ENCODE results near the gene CCSAP.

The CCSAP gene

DNA sequence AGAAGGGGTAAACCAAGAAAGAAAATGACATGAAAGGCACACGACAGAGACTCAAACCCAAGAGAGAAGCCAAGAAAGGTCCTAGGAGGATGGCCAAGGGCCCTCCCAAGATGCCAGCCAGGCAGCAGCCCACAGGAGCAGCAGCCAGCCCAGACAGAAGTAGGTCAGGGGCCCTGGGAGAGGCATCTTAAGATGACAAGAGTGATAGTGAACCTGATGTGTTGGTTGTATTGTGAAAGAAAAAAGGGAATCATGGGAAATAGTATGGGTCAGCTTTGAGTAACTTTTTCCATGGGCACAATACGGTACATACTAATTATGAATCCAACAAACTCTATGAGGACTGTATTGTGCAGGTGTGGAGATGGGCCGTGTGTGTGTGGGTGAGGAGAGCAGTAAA, 3.3 kb downstream of the CCSAP start:
- Histone ChIP-seq H3K27me3 (ENCODE audit: control insufficient read depth, low read length) (no peaks in the 10 kb centered on the region), H3F3A (ENCODE audit: control insufficient read depth, insufficient read depth) (peaks cover 17% of the 10 kb centered on the region), H3K79me2 (ENCODE audit: control insufficient read depth, low read length) (peaks cover 72% of the 10 kb centered on the region), H4K20me1 (ENCODE audit: control insufficient read depth, insufficient read depth, low read depth, low read length) (0 out of 2 replicates have a peak, but pooled peaks cover 6% of the 10 kb centered on the region), H3K9me2 (replicated peaks; ENCODE audit: control insufficient read depth, low read length) (no peaks in the 10 kb centered on the region), H3K36me3 (ENCODE audit: control insufficient read depth, low read length) (peaks cover 17% of the 10 kb centered on the region), H3K4me2 (ENCODE audit: low read length) (peak overlapping the region; percentile 80), H3K4me1 (ENCODE audit: control insufficient read depth, low read length) (peaks cover 49% of the 10 kb centered on the region), H3K27ac (ENCODE audit: low read depth, low read length) (no peak overlapping the region), H3K4me3 (ENCODE audit: low read length) (peak overlapping the region; percentile 78), H3K9me3 (ENCODE audit: control insufficient read depth, insufficient read depth, low read length) (no peaks in the 10 kb centered on the region)
- TF ChIP-seq, protein P1, sequence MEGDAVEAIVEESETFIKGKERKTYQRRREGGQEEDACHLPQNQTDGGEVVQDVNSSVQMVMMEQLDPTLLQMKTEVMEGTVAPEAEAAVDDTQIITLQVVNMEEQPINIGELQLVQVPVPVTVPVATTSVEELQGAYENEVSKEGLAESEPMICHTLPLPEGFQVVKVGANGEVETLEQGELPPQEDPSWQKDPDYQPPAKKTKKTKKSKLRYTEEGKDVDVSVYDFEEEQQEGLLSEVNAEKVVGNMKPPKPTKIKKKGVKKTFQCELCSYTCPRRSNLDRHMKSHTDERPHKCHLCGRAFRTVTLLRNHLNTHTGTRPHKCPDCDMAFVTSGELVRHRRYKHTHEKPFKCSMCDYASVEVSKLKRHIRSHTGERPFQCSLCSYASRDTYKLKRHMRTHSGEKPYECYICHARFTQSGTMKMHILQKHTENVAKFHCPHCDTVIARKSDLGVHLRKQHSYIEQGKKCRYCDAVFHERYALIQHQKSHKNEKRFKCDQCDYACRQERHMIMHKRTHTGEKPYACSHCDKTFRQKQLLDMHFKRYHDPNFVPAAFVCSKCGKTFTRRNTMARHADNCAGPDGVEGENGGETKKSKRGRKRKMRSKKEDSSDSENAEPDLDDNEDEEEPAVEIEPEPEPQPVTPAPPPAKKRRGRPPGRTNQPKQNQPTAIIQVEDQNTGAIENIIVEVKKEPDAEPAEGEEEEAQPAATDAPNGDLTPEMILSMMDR (IDR thresholded peaks at IDR 0.05; ENCODE audit: low read depth, low read length, poor library complexity, severe bottlenecking): no peak
- no peak for TF ChIP-seq EZH2phosphoT487 (IDR thresholded peaks at IDR 0.05; ENCODE audit: borderline replicate concordance, low read length)

DNA sequence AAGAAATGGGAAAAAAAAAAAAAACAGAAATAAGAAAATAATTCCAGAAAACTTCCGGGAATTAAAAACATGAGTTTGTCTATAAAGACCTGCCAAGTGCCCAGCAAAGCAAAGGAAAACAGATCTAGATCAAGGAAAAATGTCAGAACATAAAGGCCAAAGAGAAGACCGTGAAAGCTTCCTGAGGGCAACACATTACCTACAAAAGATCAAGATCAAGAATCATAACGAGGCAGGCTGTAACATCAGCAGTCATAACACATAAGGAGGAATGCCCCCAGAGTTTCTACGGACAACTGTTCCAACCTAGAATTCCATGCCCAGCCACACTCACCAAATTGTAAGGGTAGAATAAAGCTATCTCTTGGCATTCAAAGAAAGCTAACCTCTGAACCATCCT, 3.8 kb downstream of the CCSAP start:
- H3K4me1 ChIP-seq (ENCODE audit: control insufficient read depth, low read length): peaks cover 49% of the 10 kb centered on the region
- H3K4me2 ChIP-seq (ENCODE audit: low read length): peak overlapping the region; percentile 80

DNA sequence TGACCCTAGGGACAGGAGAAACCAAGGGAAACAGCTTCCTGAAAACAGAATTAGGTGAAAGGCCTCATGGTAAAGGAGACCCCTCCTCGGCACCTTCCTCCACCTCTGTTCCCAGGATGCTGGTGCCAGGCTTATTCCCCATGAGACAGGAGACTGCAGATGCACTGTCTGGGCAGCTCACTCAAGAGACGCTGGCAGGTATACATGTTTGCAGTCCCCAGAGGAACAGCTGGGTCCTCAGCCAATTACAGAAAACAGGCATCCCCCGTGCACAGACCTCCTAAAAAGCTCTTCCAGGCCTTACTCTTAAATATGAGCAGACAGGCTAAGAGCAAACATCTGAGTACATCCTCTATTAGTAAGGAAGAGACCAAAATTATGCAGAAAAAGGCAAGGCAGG, 6.5 kb downstream of the CCSAP start:
- peaks cover 74% of the 10 kb centered on the region for H3K79me2 ChIP-seq (ENCODE audit: control insufficient read depth, low read length)

More for the DNA sequence above, 3.8 kb downstream of the CCSAP start:
- TF ChIP-seq, protein P1 (IDR thresholded peaks at IDR 0.05; ENCODE audit: low read depth, low read length, poor library complexity, severe bottlenecking): no peak
- TF ChIP-seq EZH2phosphoT487 (IDR thresholded peaks at IDR 0.05; ENCODE audit: borderline replicate concordance, low read length): no peak
- H3K9me3 ChIP-seq (ENCODE audit: control insufficient read depth, insufficient read depth, low read length): no peaks in the 10 kb centered on the region; the same call in 1 of the 2 replicates
- H3K27me3 ChIP-seq (ENCODE audit: control insufficient read depth, low read length): no peaks in the 10 kb centered on the region
- peaks cover 17% of the 10 kb centered on the region for H3K36me3 ChIP-seq (ENCODE audit: control insufficient read depth, low read length)
- 0 out of 2 replicates have a peak, but pooled peaks cover 6% of the 10 kb centered on the region for H4K20me1 ChIP-seq (ENCODE audit: control insufficient read depth, insufficient read depth, low read depth, low read length)
- H3K9me2 ChIP-seq (replicated peaks; ENCODE audit: control insufficient read depth, low read length): no peaks in the 10 kb centered on the region
- H3K27ac ChIP-seq (ENCODE audit: low read depth, low read length): no peak overlapping the region
- H3K79me2 ChIP-seq (ENCODE audit: control insufficient read depth, low read length): peaks cover 72% of the 10 kb centered on the region
- peak overlapping the region; percentile 78; the same call in 1 of the 2 replicates for H3K4me3 ChIP-seq (ENCODE audit: low read length)
- peaks cover 17% of the 10 kb centered on the region for H3F3A ChIP-seq (ENCODE audit: control insufficient read depth, insufficient read depth)

More for the DNA sequence above, 6.5 kb downstream of the CCSAP start:
- H3K27ac ChIP-seq (ENCODE audit: low read depth, low read length): no peak overlapping the region
- H3K27me3 ChIP-seq (ENCODE audit: control insufficient read depth, low read length): no peaks in the 10 kb centered on the region
- H3K9me3 ChIP-seq (ENCODE audit: control insufficient read depth, insufficient read depth, low read length): no peaks in the 10 kb centered on the region; the same call in 1 of the 2 replicates
- H3K4me2 ChIP-seq (ENCODE audit: low read length): no peak overlapping the region
- H3F3A ChIP-seq (ENCODE audit: control insufficient read depth, insufficient read depth): peaks cover 7% of the 10 kb centered on the region; the same call in 1 of the 2 replicates
- no peak for TF ChIP-seq EZH2phosphoT487 (IDR thresholded peaks at IDR 0.05; ENCODE audit: borderline replicate concordance, low read length)
- TF ChIP-seq, protein P1 (IDR thresholded peaks at IDR 0.05; ENCODE audit: low read depth, low read length, poor library complexity, severe bottlenecking): no peak
- H4K20me1 ChIP-seq (ENCODE audit: control insufficient read depth, insufficient read depth, low read depth, low read length): 0 out of 2 replicates have a peak, but pooled peaks cover 6% of the 10 kb centered on the region
- H3K36me3 ChIP-seq (ENCODE audit: control insufficient read depth, low read length): peaks cover 17% of the 10 kb centered on the region
- no peaks in the 10 kb centered on the region for H3K9me2 ChIP-seq (replicated peaks; ENCODE audit: control insufficient read depth, low read length)
- no peak overlapping the region for H3K4me3 ChIP-seq (ENCODE audit: low read length)
- peaks cover 41% of the 10 kb centered on the region for H3K4me1 ChIP-seq (ENCODE audit: control insufficient read depth, low read length)
